Endothelial cell of umbilical vein (primary cell): Measurements from ENCODE around the gene NT5C. TPM values are rescaled to one million over a fixed set of nuclear protein-coding genes. Genes with fewer than 3 reads are reported as not detected.
"Not testable (repeated sequence)": the region's sequence is repeated elsewhere in the genome, so short reads cannot be mapped to it uniquely, and the experiment has no call there.

Source experiments
- BruUV-seq: library from RNA; stranded (reverse); fragments of 400-500 nt; replicated peaks from 2 replicates; lab custom pipeline; 2021; lab: Mats Ljungman, UMichigan
- CTCF ChIA-PET: fragments of 300-600, 350-600 bp; sonication (Branson Sonifier 250); formaldehyde crosslinking; loops from one replicate; lab custom pipeline; 2021; ENCODE audit warnings: antibody characterized with exemption, inconsistent platforms; lab: Charles Lee
- POLR2A ChIA-PET: fragments of 300-600, 350-600 bp; sonication (Branson Sonifier 250); formaldehyde crosslinking; loops from one replicate; lab custom pipeline; 2021; ENCODE audit warnings: antibody characterized with exemption, inconsistent platforms; lab: Charles Lee
- DNase-seq: peaks from one replicate; pipeline ENCODE4 v3.0.0-alpha.2; 2011; ENCODE audit warnings: low read depth, low spot score
- FAIRE-seq: peaks from 2 replicates; lab custom pipeline; 2011; peaks lifted over from hg19 to GRCh38; lab: Jason Lieb, UNC
- H2AFZ ChIP-seq: 2 replicates; pipeline ENCODE4 v1.6.0; 2012; ENCODE audit warnings: low read depth, low read length, control low read depth, inconsistent platforms
- H3K27ac ChIP-seq: 2 replicates; pipeline ENCODE4 v1.5.1; 2011; ENCODE audit warnings: low read depth, mild to moderate bottlenecking, control low read depth, low read length, moderate library complexity; ENCODE audit not compliant: insufficient read depth
- H3K27me3 ChIP-seq, 2 experiments: 2 replicates each; pipeline versions ENCODE4 v1.6.0 to v1.6.1; 2011; ENCODE audit warnings: low read length in 2 of 2, mixed read lengths in 1 of 2; ENCODE audit not compliant: control insufficient read depth in 2 of 2, insufficient read depth in 2 of 2
- H3K36me3 ChIP-seq, 2 experiments: 2 replicates in 1 of 2; 3 replicates in 1 of 2; pipeline ENCODE4 v1.5.1; 2011; ENCODE audit warnings: low read length in 2 of 2, mild to moderate bottlenecking in 1 of 2, moderate library complexity in 1 of 2; ENCODE audit not compliant: control insufficient read depth in 2 of 2, insufficient read depth in 2 of 2; ENCODE audit errors: extremely low read depth in 1 of 2
- H3K4me1 ChIP-seq: 3 replicates; pipeline ENCODE4 v1.5.1; 2011; ENCODE audit warnings: mild to moderate bottlenecking, low read length; ENCODE audit not compliant: control insufficient read depth, insufficient read depth; ENCODE audit errors: extremely low read depth
- H3K4me2 ChIP-seq: 2 replicates; pipeline ENCODE4 v1.6.1; 2011; ENCODE audit warnings: low read length, control low read depth, mixed read lengths; ENCODE audit not compliant: insufficient read depth
- H3K4me3 ChIP-seq, 3 experiments: fragments of 200-600 bp in 1 of 3; sonication (generic), shearing (Covaris generic) in 1 of 3; replicated peaks in 1 of 3; 2 replicates each; pipeline ENCODE4 v1.5.1; 2011 to 2016; ENCODE audit warnings: control low read depth in 3 of 3, low read length in 3 of 3, mild to moderate bottlenecking in 2 of 3, inconsistent platforms in 1 of 3, low read depth in 1 of 3, moderate library complexity in 1 of 3; ENCODE audit not compliant: insufficient read depth in 1 of 3
- H3K79me2 ChIP-seq: 2 replicates; pipeline ENCODE4 v1.6.0; 2012; ENCODE audit warnings: low read length, inconsistent platforms; ENCODE audit not compliant: control insufficient read depth, insufficient read depth
- H3K9ac ChIP-seq: replicated peaks from 2 replicates; pipeline ENCODE3; 2011; ENCODE audit warnings: low read length, control low read depth; ENCODE audit not compliant: insufficient read depth; ENCODE audit errors: extremely low read depth
- H3K9me1 ChIP-seq: replicated peaks from 3 replicates; pipeline ENCODE4 v1.6.0; 2011; ENCODE audit warnings: mild to moderate bottlenecking, low read length; ENCODE audit not compliant: control insufficient read depth, insufficient read depth; ENCODE audit errors: extremely low read depth
- H3K9me3 ChIP-seq: replicated peaks from 2 replicates; pipeline ENCODE4 v1.5.1; 2012; ENCODE audit warnings: low read length, inconsistent platforms; ENCODE audit not compliant: control insufficient read depth, insufficient read depth
- H4K20me1 ChIP-seq: replicated peaks from 2 replicates; pipeline ENCODE3; 2011; ENCODE audit warnings: mild to moderate bottlenecking, low read length; ENCODE audit not compliant: control insufficient read depth, insufficient read depth; ENCODE audit errors: extremely low read depth
- CTCF ChIP-seq, 2 donors: IDR thresholded peaks; 1 replicate in 1 of 2; 2 replicates in 1 of 2; pipeline ENCODE4 v1.5.1; 2011; ENCODE audit warnings: low read length in 2 of 2, mild to moderate bottlenecking in 2 of 2, moderate library complexity in 2 of 2, control low read depth in 1 of 2, inconsistent platforms in 1 of 2, low read depth in 1 of 2; ENCODE audit not compliant: insufficient read depth in 1 of 2; ENCODE audit errors: extremely low read depth in 1 of 2
- EZH2 ChIP-seq: IDR thresholded peaks from 2 replicates; pipeline ENCODE4 v1.6.1; 2012; ENCODE audit warnings: borderline replicate concordance, low read depth, mild to moderate bottlenecking, moderate library complexity, low read length, inconsistent platforms; ENCODE audit not compliant: severe bottlenecking
- FOS ChIP-seq: IDR thresholded peaks from 2 replicates; pipeline ENCODE4 v1.6.1; 2011; ENCODE audit warnings: mild to moderate bottlenecking, low read length, moderate library complexity, borderline replicate concordance; ENCODE audit not compliant: insufficient read depth
- GATA2 ChIP-seq: IDR thresholded peaks from 2 replicates; pipeline ENCODE4 v1.7.0; 2011; ENCODE audit warnings: low read depth, mild to moderate bottlenecking, moderate library complexity, mixed read lengths, low read length; ENCODE audit not compliant: insufficient read length, insufficient read depth
- JUN ChIP-seq: IDR thresholded peaks from 2 replicates; pipeline ENCODE4 v1.6.1; 2011; ENCODE audit warnings: borderline replicate concordance, low read depth; ENCODE audit not compliant: insufficient read length, insufficient read depth
- MAX ChIP-seq: IDR thresholded peaks from 2 replicates; pipeline ENCODE4 v1.6.1; 2011; ENCODE audit not compliant: insufficient read depth, insufficient read length
- POLR2A ChIP-seq: IDR thresholded peaks from 2 replicates; pipeline ENCODE4 v1.6.1; 2012; ENCODE audit warnings: low read depth, mild to moderate bottlenecking, control low read depth, low read length
- dilution Hi-C: fragments of 300-500 bp; cut with MboI; formaldehyde crosslinking; loops from one replicate; pipeline ENCODE4 v1.15.0; 2019; ENCODE audit warnings: low sequenced_read_pairs; ENCODE audit not compliant: extremely low pct_ligation_motif_present
- intact Hi-C: fragments of 100-400 bp; cut with micrococcal nuclease; formaldehyde crosslinking; loops from one replicate; pipeline ENCODE4 v1.10.0; 2022
- polyA plus RNA-seq, 4 experiments: library from polyadenylated mRNA; depleted of rRNA in 3 of 4; stranded (reverse) in 3 of 4; unstranded in 1 of 4; fragments of >200 nt; gene quantifications; 2 replicates each; pipeline versions ENCODE4 v1.2.1 to v1.2.3, GENCODE V29; 2011 to 2012; ENCODE audit warnings: missing spikeins in 1 of 4
- total RNA-seq: library from RNA; stranded (reverse); gene quantifications from 2 replicates; pipeline ENCODE4 v1.2.3, GENCODE V29; 2021

Gene NT5C
- total and polyA plus RNA-seq, 2 donors (not counting 3 experiments of a cell fraction or from before 2014, with no cell fraction given): 29.1 to 39.2 TPM

- DNase-seq (peak; percentile 35), FAIRE-seq (peak; percentile 77)
- H4K20me1 ChIP-seq: no peaks in the 10 kb centered on the region
- H3K27ac ChIP-seq: peak overlapping the region; percentile 87
- H3K4me2 ChIP-seq: peak overlapping the region; percentile 30
- peaks cover 23% of the 10 kb centered on the region for H3K4me1 ChIP-seq
- POLR2A ChIA-PET: interaction anchor here (0.5 to 0.6 kb wide), 3 partner anchors 16 to 318 kb away, joined by 3 to 7 read pairs (median 3); no protein-coding TSS in a partner anchor
- dilution Hi-C loops (no loop called here), intact Hi-C loops (no loop called here)
- H3K9me1 ChIP-seq: no peaks in the 10 kb centered on the region
- H3K36me3 ChIP-seq: peaks cover 0 to 3% of the 10 kb centered on the region in 2 experiments
- BruUV-seq: no TSS peak
- H3K27me3 ChIP-seq: no peaks in the 10 kb centered on the region
- no peak overlapping the region for H2AFZ ChIP-seq
- H3K4me3 ChIP-seq: no peak overlapping the region
- H3K9ac ChIP-seq: peak overlapping the region; percentile 24
- CTCF ChIA-PET: interaction anchor here (0.6 to 2.3 kb wide), 6 partner anchors 11 to 83 kb away, joined by 3 to 15 read pairs (median 3); no protein-coding TSS in a partner anchor
- no peaks in the 10 kb centered on the region for H3K9me3 ChIP-seq
- H3K79me2 ChIP-seq: no peaks in the 10 kb centered on the region
- TF ChIP-seq GATA2: peak; percentile 32
- peak; percentile 9 for TF ChIP-seq FOS
- TF ChIP-seq POLR2A: no peak
- no peak for TF ChIP-seq MAX
- TF ChIP-seq JUN: peak; percentile 17
- no peak for TF ChIP-seq CTCF (IDR thresholded peaks at IDR 0.05; ENCODE audit: extremely low read depth in 1 of 2, insufficient read depth in 1 of 2, low read depth in 1 of 2, low read length in 2 of 2)
- no peak for TF ChIP-seq EZH2
These were observed 27.9 kb upstream of the NT5C start for GRCh38 chr17:75159196-75160031.

- intact Hi-C loops, H3K9ac ChIP-seq, H2AFZ ChIP-seq, H3K27me3 ChIP-seq, H3K9me3 ChIP-seq, H3K4me2 ChIP-seq, BruUV-seq, H3K4me3 ChIP-seq, H3K9me1 ChIP-seq, dilution Hi-C loops, H3K79me2 ChIP-seq, FAIRE-seq, H3K36me3 ChIP-seq, H4K20me1 ChIP-seq, POLR2A ChIA-PET: not testable (repeated sequence)
- peak; percentile 26 for DNase-seq
- Histone ChIP-seq H3K4me1 (peaks cover 23% of the 10 kb centered on the region), H3K27ac (peak overlapping the region; percentile 87)
- CTCF ChIA-PET: interaction anchor here (2.3 kb wide), 1 partner anchor 44 kb away, joined by 15 read pairs; no protein-coding TSS in a partner anchor
These were observed 26.9 kb upstream of the NT5C start for GRCh38 chr17:75158480-75158879.
